ENCODE results near the gene UPK1A. TPM values are rescaled to one million over a fixed set of nuclear protein-coding genes. Genes with fewer than 3 reads are reported as not detected.

Gene UPK1A
- total RNA-seq, 2 experiments from 2014 or later: 1.2 to 1.8 TPM

GRCh38 chr19:35693422-35693821, 27.1 kb downstream of the UPK1A start:
- ATAC-seq (peak; percentile 1), DNase-seq (no peak)
- H3K27me3 Mint-ChIP-seq: no peaks in the 10 kb centered on the region
- H3K4me3 Mint-ChIP-seq: no peak overlapping the region
- no peak overlapping the region for H3K27ac Mint-ChIP-seq
- H3K36me3 Mint-ChIP-seq (ENCODE audit: low read depth): no peaks in the 10 kb centered on the region
- H3K4me1 Mint-ChIP-seq: peaks cover 17% of the 10 kb centered on the region
- H3K9me3 Mint-ChIP-seq (ENCODE audit: low read depth): no peaks in the 10 kb centered on the region
- CTCF ChIA-PET: interaction anchor here (0.9 to 9.5 kb wide), 3 partner anchors 9 to 28 kb away, joined by 3 to 106 read pairs (median 3); no protein-coding TSS in a partner anchor
- intact Hi-C loops (cut with DNase I, micrococcal nuclease): loop anchor here (1.0 to 5.0 kb wide), 9 partner anchors 24 to 238 kb away; partner anchors contain the start of genes PROSER3 (in 1 of the 2) and TMEM147 (in 1 of the 2)
- POLR2A ChIA-PET: no interaction called here

- peak; percentile 97 for ATAC-seq
- Mint-ChIP-seq H3K4me1 (peaks cover 17% of the 10 kb centered on the region), H3K27ac (peak overlapping the region; percentile 43), H3K9me3 (ENCODE audit: low read depth) (no peaks in the 10 kb centered on the region), H3K36me3 (ENCODE audit: low read depth) (no peaks in the 10 kb centered on the region), H3K27me3 (no peaks in the 10 kb centered on the region), H3K4me3 (no peak overlapping the region)
- peak; percentile 95 for DNase-seq
- intact Hi-C loops (cut with DNase I, micrococcal nuclease): loop anchor here (1.0 to 5.0 kb wide), 10 partner anchors 23 to 237 kb away; partner anchors contain the start of genes ARHGAP33 (in 1 of the 2), PROSER3 (in 1 of the 2) and TMEM147 (in 1 of the 2)
- ChIA-PET POLR2A (interaction anchor here (1.2 to 1.3 kb wide), 2 partner anchors 17 to 19 kb away, joined by 3 to 4 read pairs; no protein-coding TSS in a partner anchor), CTCF (interaction anchor here (0.6 to 9.5 kb wide), 22 partner anchors 9 to 1817 kb away, joined by 3 to 106 read pairs (median 4); partner anchors contain the start of genes COX6B1, LIN37 and ZBTB32)
These were observed 27.7 kb downstream of the UPK1A start for GRCh38 chr19:35693835-35694599.

GRCh38 chr19:35695895-35696422, 29.6 kb downstream of the UPK1A start:
- ChIA-PET POLR2A (interaction anchor here (1.7 kb wide), 1 partner anchor 16 kb away, joined by 5 read pairs; no protein-coding TSS in a partner anchor), CTCF (interaction anchor here (0.6 to 9.5 kb wide), 12 partner anchors 9 to 237 kb away, joined by 3 to 106 read pairs (median 4); partner anchors contain the start of gene LIN37)
- intact Hi-C loops (cut with DNase I, micrococcal nuclease): no loop called here
- no peaks in the 10 kb centered on the region for H3K36me3 Mint-ChIP-seq (ENCODE audit: low read depth)
- DNase-seq: no peak
- peaks cover 23% of the 10 kb centered on the region for H3K4me1 Mint-ChIP-seq
- H3K27ac Mint-ChIP-seq: peak overlapping the region; percentile 22
- no peaks in the 10 kb centered on the region for H3K9me3 Mint-ChIP-seq (ENCODE audit: low read depth)
- H3K27me3 Mint-ChIP-seq: no peaks in the 10 kb centered on the region
- no peak overlapping the region for H3K4me3 Mint-ChIP-seq
- ATAC-seq: no peak

GRCh38 chr19:35696835-35697234, 30.5 kb downstream of the UPK1A start:
- DNase-seq (peak; percentile 63), ATAC-seq (peak; percentile 57)
- Mint-ChIP-seq H3K4me1 (peaks cover 23% of the 10 kb centered on the region), H3K27me3 (no peaks in the 10 kb centered on the region), H3K4me3 (no peak overlapping the region), H3K9me3 (ENCODE audit: low read depth) (no peaks in the 10 kb centered on the region), H3K27ac (peak overlapping the region; percentile 42), H3K36me3 (ENCODE audit: low read depth) (no peaks in the 10 kb centered on the region)
- ChIA-PET POLR2A (interaction anchor here (0.9 to 1.7 kb wide), 2 partner anchors 15 to 17 kb away, joined by 4 to 5 read pairs; no protein-coding TSS in a partner anchor), CTCF (interaction anchor here (0.6 to 9.5 kb wide), 13 partner anchors 10 to 262 kb away, joined by 3 to 106 read pairs (median 3); partner anchors contain the start of gene LIN37)
- intact Hi-C loops (cut with DNase I, micrococcal nuclease): no loop called here

GRCh38 chr19:35702223-35703012, 36.1 kb downstream of the UPK1A start:
- Mint-ChIP-seq H3K4me3 (peak overlapping the region; percentile 83), H3K36me3 (ENCODE audit: low read depth) (no peaks in the 10 kb centered on the region), H3K4me1 (peaks cover 8% of the 10 kb centered on the region), H3K9me3 (ENCODE audit: low read depth) (no peaks in the 10 kb centered on the region), H3K27me3 (no peaks in the 10 kb centered on the region), H3K27ac (peak overlapping the region; percentile 99)
- intact Hi-C loops (cut with DNase I, micrococcal nuclease): loop anchor here (1.0 to 2.0 kb wide), 9 partner anchors 9 to 438 kb away; partner anchors contain the start of genes ALKBH6 (in 1 of the 2), ARHGAP33 (in 1 of the 2), CAPNS1 (in 1 of the 2) and COX6B1 (in 1 of the 2)
- ChIA-PET POLR2A (interaction anchor here (0.5 to 2.6 kb wide), 11 partner anchors 10 to 338 kb away, joined by 3 to 34 read pairs (median 4); partner anchors contain the start of genes PSENEN and U2AF1L4), CTCF (interaction anchor here (0.8 to 2.8 kb wide), 8 partner anchors 8 to 230 kb away, joined by 3 to 45 read pairs (median 5); partner anchors contain the start of gene LIN37)
- DNase-seq (peak; percentile 97), ATAC-seq (peak; percentile 99)

GRCh38 chr19:35703343-35703742, 37.0 kb downstream of the UPK1A start:
- intact Hi-C loops (cut with DNase I, micrococcal nuclease): loop anchor here (2.0 kb wide), 4 partner anchors 13 to 437 kb away; partner anchors contain the start of genes CAPNS1 (in 1 of the 2), COX6B1 (in 1 of the 2), THAP8 (in 1 of the 2) and WDR62 (in 1 of the 2)
- Mint-ChIP-seq H3K4me3 (no peak overlapping the region), H3K27ac (no peak overlapping the region), H3K4me1 (peaks cover 8% of the 10 kb centered on the region), H3K36me3 (ENCODE audit: low read depth) (no peaks in the 10 kb centered on the region), H3K9me3 (ENCODE audit: low read depth) (no peaks in the 10 kb centered on the region), H3K27me3 (no peaks in the 10 kb centered on the region)
- CTCF ChIA-PET: interaction anchor here (1.2 to 2.8 kb wide), 4 partner anchors 9 to 45 kb away, joined by 3 to 45 read pairs (median 6); partner anchors contain the start of gene LIN37
- POLR2A ChIA-PET: interaction anchor here (1.6 to 2.6 kb wide), 2 partner anchors 9 to 41 kb away, joined by 13 to 34 read pairs; partner anchors contain the start of genes PSENEN and U2AF1L4
- no peak for DNase-seq
- no peak for ATAC-seq

- DNase-seq: peak; percentile 65
These were observed 37.9 kb downstream of the UPK1A start, which contains the start of gene ZBTB32 for GRCh38 chr19:35704218-35704617. Gene ZBTB32 (plus strand): TSS chr19:35704558. CDS start chr19:35714627, 10,069 bp downstream.

GRCh38 chr19:35708391-35708790, 42.1 kb downstream of the UPK1A start:
- H3K4me1 Mint-ChIP-seq: peaks cover 34% of the 10 kb centered on the region
- intact Hi-C loops (cut with DNase I, micrococcal nuclease): no loop called here
- ChIA-PET CTCF (interaction anchor here (8.6 kb wide), 1 partner anchor 12 kb away, joined by 106 read pairs; no protein-coding TSS in a partner anchor), POLR2A (no interaction called here)
- H3K36me3 Mint-ChIP-seq (ENCODE audit: low read depth): peaks cover 4% of the 10 kb centered on the region
- no peaks in the 10 kb centered on the region for H3K27me3 Mint-ChIP-seq
- no peak overlapping the region for H3K4me3 Mint-ChIP-seq
- ATAC-seq (no peak), DNase-seq (no peak)
- H3K9me3 Mint-ChIP-seq (ENCODE audit: low read depth): peaks cover 2% of the 10 kb centered on the region
- peak overlapping the region; percentile 69 for H3K27ac Mint-ChIP-seq

More at GRCh38 chr19:35704218-35704617, 37.9 kb downstream of the UPK1A start, which contains the start of gene ZBTB32:
- no peaks in the 10 kb centered on the region for H3K9me3 Mint-ChIP-seq (ENCODE audit: low read depth)
- intact Hi-C loops (cut with DNase I, micrococcal nuclease): no loop called here
- H3K4me1 Mint-ChIP-seq: peaks cover 10% of the 10 kb centered on the region
- no peak within 1 kb of the TSS for H3K27ac Mint-ChIP-seq
- H3K4me3 Mint-ChIP-seq: no peak within 1 kb of the TSS
- ChIA-PET CTCF (interaction anchor here (1.1 to 1.6 kb wide), 2 partner anchors 10 kb away, joined by 4 to 7 read pairs; no protein-coding TSS in a partner anchor), POLR2A (no interaction called here)
- ATAC-seq: no peak
- H3K36me3 Mint-ChIP-seq (ENCODE audit: low read depth): no peaks in the 10 kb centered on the region
- H3K27me3 Mint-ChIP-seq: no peaks in the 10 kb centered on the region

- H3K27ac Mint-ChIP-seq: peak overlapping the region; percentile 100
- H3K4me1 Mint-ChIP-seq: peaks cover 43% of the 10 kb centered on the region
- H3K4me3 Mint-ChIP-seq: peak overlapping the region; percentile 56
- CTCF ChIA-PET: interaction anchor here (0.6 to 8.6 kb wide), 6 partner anchors 9 to 205 kb away, joined by 3 to 106 read pairs (median 9); partner anchors contain the start of gene IGFLR1
- ATAC-seq: peak; percentile 48
- peak; percentile 88 for DNase-seq
- H3K27me3 Mint-ChIP-seq: no peaks in the 10 kb centered on the region
- H3K9me3 Mint-ChIP-seq (ENCODE audit: low read depth): peaks cover 2% of the 10 kb centered on the region
- intact Hi-C loops (cut with DNase I, micrococcal nuclease): loop anchor here (1.0 to 10.0 kb wide), 6 partner anchors 9 to 776 kb away; partner anchors contain the start of genes FFAR1 (in 1 of the 2), OVOL3 (in 1 of the 2), POLR2I (in 1 of the 2) and TBCB (in 1 of the 2)
- POLR2A ChIA-PET: interaction anchor here (0.6 to 4.0 kb wide), 9 partner anchors 9 to 67 kb away, joined by 3 to 34 read pairs (median 4); partner anchors contain the start of genes COX6B1, IGFLR1 and LIN37
- peaks cover 31% of the 10 kb centered on the region for H3K36me3 Mint-ChIP-seq (ENCODE audit: low read depth)
These were observed 44.7 kb downstream of the UPK1A start for GRCh38 chr19:35710784-35711723.

All from activated CD4-positive, alpha-beta T cell treated with anti-CD3 and anti-CD28 coated beads for 36 hours (primary cell).